ENCODE measurements around the gene EHF. TPM values are rescaled to one million over a fixed set of nuclear protein-coding genes. Genes with fewer than 3 reads are reported as not detected.

EHF gene
- polyA plus RNA-seq, 1 of the 3 experiments (the other 2 are of a cell fraction) = not detected

- H3K36me3 ChIP-seq (replicated peaks in 1 of 2; ENCODE audit: control insufficient read depth in 1 of 2, insufficient read depth in 2 of 2, low read length in 1 of 2) = no peaks in the 10 kb centered on the region
- no peaks in the 10 kb centered on the region for H3K79me2 ChIP-seq (ENCODE audit: insufficient read depth)
- 89% methylated on average over 14 of the region's 15 CpGs for WGBS (ENCODE audit: low lambda C conversion rate)
- H3K4me3 ChIP-seq (ENCODE audit: low read depth in 2 of 2, low read length in 1 of 2) = no peak overlapping the region
- no peaks in the 10 kb centered on the region for H3K9me3 ChIP-seq
- H3K27me3 ChIP-seq (ENCODE audit: insufficient read depth) = no peaks in the 10 kb centered on the region
- POLR2A ChIA-PET = no interaction called here
- H4K20me1 ChIP-seq (ENCODE audit: insufficient read depth) = no peaks in the 10 kb centered on the region
- DNase-seq = no peak
- CTCF ChIA-PET = interaction anchor here (0.7 kb wide), 1 partner anchor 286 kb away, joined by 3 read pairs; no protein-coding TSS in a partner anchor
- no peak overlapping the region for H3K27ac ChIP-seq (ENCODE audit: low read depth in 2 of 2, low read length in 1 of 2)
- TF ChIP-seq RCOR1 (IDR thresholded peaks at IDR 0.05; ENCODE audit: low read length) (no peak), POLR2AphosphoS5 (IDR thresholded peaks at IDR 0.05; ENCODE audit: low read depth, low read length) (no peak), MXI1 (IDR thresholded peaks at IDR 0.05; ENCODE audit: low read depth, low read length) (no peak), JUND (IDR thresholded peaks at IDR 0.05) (no peak), TEAD4 (IDR thresholded peaks at IDR 0.05; ENCODE audit: borderline replicate concordance, insufficient read depth) (no peak), USF1 (IDR thresholded peaks at IDR 0.05; ENCODE audit: borderline replicate concordance, low read depth) (no peak), YY1 (IDR thresholded peaks at IDR 0.05; ENCODE audit: low read depth) (no peak), GABPA (IDR thresholded peaks at IDR 0.05; ENCODE audit: low read depth) (no peak), TAF1 (IDR thresholded peaks at IDR 0.05; ENCODE audit: borderline replicate concordance, low read depth, low read length) (no peak), IRF3 (IDR thresholded peaks at IDR 0.05; ENCODE audit: low read depth, low read length) (no peak), NRF1 (IDR thresholded peaks at IDR 0.05; ENCODE audit: low read depth, low read length) (no peak), CHD2 (IDR thresholded peaks at IDR 0.05; ENCODE audit: low read length, partially characterized antibody) (no peak), RAD21 (IDR thresholded peaks at IDR 0.05; ENCODE audit: low read length) (no peak), USF2 (IDR thresholded peaks at IDR 0.05; ENCODE audit: borderline replicate concordance, low read depth, low read length) (no peak), CTCF (IDR thresholded peaks at IDR 0.05) (no peak)
- H3K4me1 ChIP-seq (ENCODE audit: control insufficient read depth in 1 of 2, insufficient read depth in 2 of 2, low read depth in 1 of 2, low read length in 1 of 2) = peaks cover 17 to 23% of the 10 kb centered on the region in 2 experiments; a peak in 3 of 4 replicates
- H3K9me2 ChIP-seq = no peaks in the 10 kb centered on the region
- H2AFZ ChIP-seq (ENCODE audit: low read depth) = no peak overlapping the region
- no peak overlapping the region for H3K9ac ChIP-seq
- H3K4me2 ChIP-seq = no peak overlapping the region
- peaks cover 5% of the 10 kb centered on the region for H3F3A ChIP-seq (replicated peaks; ENCODE audit: insufficient read depth)
Observed at GRCh38 chr11:34603129-34604001, 17.5 kb upstream of the EHF start.

Measured in SK-N-SH (cell line).